ENCODE measurements around the gene HAGHL. TPM values are rescaled to one million over a fixed set of nuclear protein-coding genes. Genes with fewer than 3 reads are reported as not detected.
"Not testable (repeated sequence)": the region's sequence is repeated elsewhere in the genome, so short reads cannot be mapped to it uniquely, and the experiment has no call there.

HAGHL gene
- total and polyA plus RNA-seq, 3 donors from 2014 or later, result 7.2 to 13.7 (median 9.9) TPM

GRCh38 chr16:775236-775796 is 48.4 kb downstream of the HAGHL start:
- Histone ChIP-seq H3K27me3 (no peaks in the 10 kb centered on the region), H3K27ac (no peak overlapping the region), H3K9me3 (no peaks in the 10 kb centered on the region), H3K4me1 (no peaks in the 10 kb centered on the region), H3K4me3 (no peak overlapping the region), H3K36me3 (ENCODE audit: low read depth, missing control alignments) (no peaks in the 10 kb centered on the region)
- DNase-seq, result no peak
- intact Hi-C loops (cut with DNase I; ENCODE audit: low total_unique reads), result no loop called here
- TF ChIP-seq POLR2A (IDR thresholded peaks at IDR 0.05) (no peak), CTCF (IDR thresholded peaks at IDR 0.05) (no peak)
- 79 to 80% methylated on average over 25 to 36 of the region's 36 CpGs for WGBS, 2 donors

GRCh38 chr16:776298-776697 is 49.4 kb downstream of the HAGHL start:
- DNase-seq; H3K27ac ChIP-seq; H3K9me3 ChIP-seq; H3K27me3 ChIP-seq; intact Hi-C loops (cut with DNase I; ENCODE audit: low total_unique reads); H3K36me3 ChIP-seq (ENCODE audit: low read depth, missing control alignments); H3K4me1 ChIP-seq; H3K4me3 ChIP-seq: not testable (repeated sequence)
- WGBS, 2 donors, result 92 to 93% methylated on average over 10 of the region's 10 CpGs

GRCh38 chr16:776824-777223 is 49.9 kb downstream of the HAGHL start:
- no peaks in the 10 kb centered on the region for H3K9me3 ChIP-seq
- no peak for TF ChIP-seq CTCF (IDR thresholded peaks at IDR 0.05)
- TF ChIP-seq POLR2A (IDR thresholded peaks at IDR 0.05), result no peak
- no peaks in the 10 kb centered on the region for H3K36me3 ChIP-seq (ENCODE audit: low read depth, missing control alignments)
- H3K4me1 ChIP-seq, result no peaks in the 10 kb centered on the region
- DNase-seq, result no peak
- WGBS, 2 donors, result 89 to 93% methylated on average over 9 of the region's 9 CpGs
- no peak overlapping the region for H3K4me3 ChIP-seq
- no peaks in the 10 kb centered on the region for H3K27me3 ChIP-seq
- intact Hi-C loops (cut with DNase I; ENCODE audit: low total_unique reads), result no loop called here
- no peak overlapping the region for H3K27ac ChIP-seq

- intact Hi-C loops (cut with DNase I; ENCODE audit: low total_unique reads), result no loop called here
These were observed 50.9 kb downstream of the HAGHL start for GRCh38 chr16:777826-778225.

GRCh38 chr16:778447-778846 is 51.5 kb downstream of the HAGHL start:
- WGBS, 2 donors, result 83 to 84% methylated on average over 9 to 11 of the region's 11 CpGs
- H3K9me3 ChIP-seq, result no peaks in the 10 kb centered on the region
- intact Hi-C loops (cut with DNase I; ENCODE audit: low total_unique reads), result no loop called here
- DNase-seq, result no peak
- H3K4me1 ChIP-seq, result peaks cover under 1% of the 10 kb centered on the region
- no peak overlapping the region for H3K27ac ChIP-seq
- no peaks in the 10 kb centered on the region for H3K27me3 ChIP-seq
- H3K4me3 ChIP-seq, result no peak overlapping the region
- H3K36me3 ChIP-seq (ENCODE audit: low read depth, missing control alignments), result no peaks in the 10 kb centered on the region
- TF ChIP-seq CTCF (IDR thresholded peaks at IDR 0.05), result no peak
- no peak for TF ChIP-seq POLR2A (IDR thresholded peaks at IDR 0.05)

More at GRCh38 chr16:777826-778225, 50.9 kb downstream of the HAGHL start:
- WGBS, 2 donors, result 40 to 63% methylated on average over 15 to 16 of the region's 16 CpGs
- no peaks in the 10 kb centered on the region for H3K36me3 ChIP-seq (ENCODE audit: low read depth, missing control alignments)
- DNase-seq, result no peak
- no peaks in the 10 kb centered on the region for H3K9me3 ChIP-seq
- no peaks in the 10 kb centered on the region for H3K27me3 ChIP-seq
- H3K27ac ChIP-seq, result no peak overlapping the region
- TF ChIP-seq POLR2A (IDR thresholded peaks at IDR 0.05) (no peak), CTCF (IDR thresholded peaks at IDR 0.05) (no peak)
- no peaks in the 10 kb centered on the region for H3K4me1 ChIP-seq
- no peak overlapping the region for H3K4me3 ChIP-seq
